Measurements from ENCODE around the gene ARID5A. TPM values are rescaled to one million over a fixed set of nuclear protein-coding genes. Genes with fewer than 3 reads are reported as not detected.
A peak's percentile ranks its signal among the peaks of the same experiment; 100 is the strongest.

Gene ARID5A
- total and polyA plus RNA-seq, 10 of the 15 experiments (the other 5 are each of a cell fraction or from before 2014, with no cell fraction given), result 0.76 to 87.1 (median 37.6) TPM

DNA sequence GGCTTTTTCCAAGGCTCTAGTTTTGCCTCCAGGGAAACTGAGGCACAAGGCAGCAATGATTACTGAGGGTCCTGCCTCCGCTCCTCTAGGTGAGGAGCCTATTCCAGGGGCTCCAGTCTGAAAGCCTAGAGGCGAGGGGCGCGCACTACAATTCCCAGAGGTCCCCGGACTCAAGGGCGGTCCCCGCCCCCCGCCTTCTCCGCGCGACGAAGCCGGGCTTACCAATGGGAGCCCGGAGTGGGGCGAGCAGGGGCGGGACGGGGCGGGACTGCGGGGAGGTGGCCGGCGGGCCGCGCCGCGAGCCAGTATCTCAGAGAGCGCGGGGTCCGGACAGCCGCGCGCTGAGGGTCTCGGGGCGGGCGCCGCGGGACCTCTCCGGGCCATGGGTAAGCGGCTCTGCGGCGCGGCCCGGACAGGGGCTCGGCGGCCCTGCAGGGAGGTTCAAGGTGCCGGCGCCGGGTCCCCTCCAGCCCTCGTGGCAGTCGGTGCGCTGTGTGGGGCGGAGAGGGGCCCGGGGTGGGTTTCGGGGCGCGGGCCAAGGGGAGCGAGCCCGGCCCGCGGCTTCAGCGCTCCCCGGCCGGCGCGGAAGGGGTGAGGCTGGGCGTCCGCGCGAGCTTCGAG is at the start of gene ARID5A (continued):
- no peak; a peak in 1 of 4 replicates for TF ChIP-seq BHLHE40 (IDR thresholded peaks at IDR 0.05; ENCODE audit: borderline replicate concordance in 1 of 2, low read depth in 2 of 2, low read length in 1 of 2)
- no peak for TF ChIP-seq YBX1 (IDR thresholded peaks at IDR 0.05)

DNA sequence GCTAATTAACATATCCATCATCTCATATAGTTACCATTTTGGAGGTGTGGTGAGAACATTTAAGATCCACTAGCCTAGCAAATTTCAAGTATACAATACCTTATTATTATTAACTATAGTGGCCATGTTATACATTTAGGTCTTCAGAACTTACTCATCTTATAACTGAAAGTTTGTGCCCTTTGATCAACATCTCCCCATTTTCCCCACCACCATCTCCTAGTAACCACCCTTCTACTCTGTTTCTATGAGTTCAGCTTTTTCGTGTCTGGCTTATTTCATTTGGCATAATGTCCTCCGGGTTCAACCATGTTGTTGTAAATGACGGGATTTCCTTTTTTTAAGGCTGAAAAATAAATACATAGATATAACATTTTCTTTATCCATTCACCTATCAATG is 47.3 kb upstream of the ARID5A start:
- no peaks in the 10 kb centered on the region for H3K36me3 ChIP-seq (ENCODE audit: control insufficient read depth in 2 of 2, insufficient read depth in 2 of 2, low read length in 1 of 2)
- H3K4me3 ChIP-seq, result no peak overlapping the region
- FAIRE-seq, result no peak
- peaks cover 25% of the 10 kb centered on the region for H3K4me1 ChIP-seq (ENCODE audit: control insufficient read depth, insufficient read depth, low read length)
- no peak for DNase-seq (ENCODE audit: low read depth, low spot score)
- peaks cover 7% of the 10 kb centered on the region for H3K79me2 ChIP-seq (ENCODE audit: control insufficient read depth, insufficient read depth, low read length)
- no peak overlapping the region for H3K9ac ChIP-seq (ENCODE audit: control insufficient read depth, insufficient read depth, low read length)
- ChIA-PET POLR2A (interaction anchor here (0.9 to 1.6 kb wide), 4 partner anchors 16 to 306 kb away, joined by 3 to 7 read pairs (median 4); partner anchors contain the start of gene NEURL3), RAD21 (ENCODE audit: unreplicated experiment) (interaction anchor here (1.0 to 1.1 kb wide), 2 partner anchors 16 to 82 kb away, joined by 5 read pairs; partner anchors contain the start of gene NEURL3), CTCF (interaction anchor here (0.8 to 2.4 kb wide), 6 partner anchors 18 to 82 kb away, joined by 3 to 11 read pairs (median 4); no protein-coding TSS in a partner anchor), SMC1A (ENCODE audit: uncharacterized antibody, unreplicated experiment) (interaction anchor here (1.2 to 3.2 kb wide), 6 partner anchors 14 to 274 kb away, joined by 3 to 13 read pairs (median 4); partner anchors contain the start of genes ARID5A and NEURL3)
- in situ Hi-C loops (cut with MboI), result no loop called here
- peaks cover 2% of the 10 kb centered on the region; the same call in 2 of the 3 replicates for H3K9me3 ChIP-seq (replicated peaks; ENCODE audit: control insufficient read depth, insufficient read depth, low read length)
- no peak overlapping the region for H3K4me2 ChIP-seq (ENCODE audit: control insufficient read depth, insufficient read depth)
- H3K27ac ChIP-seq (ENCODE audit: control insufficient read depth, insufficient read depth), result peak overlapping the region; percentile 49
- H2AFZ ChIP-seq (ENCODE audit: control insufficient read depth, low read depth, low read length), result no peak overlapping the region; the same call in 1 of the 2 replicates
- TF ChIP-seq RUNX3 (IDR thresholded peaks at IDR 0.05; ENCODE audit: low read length), result peak; percentile 50
- 0 out of 2 replicates have a peak, but pooled peaks have one; percentile 11 for TF ChIP-seq IRF4 (IDR thresholded peaks at IDR 0.05; ENCODE audit: low read depth, low read length)
- peak; percentile 36 for TF ChIP-seq JUNB (IDR thresholded peaks at IDR 0.05)
- peak; percentile 74; the same call in 1 of the 2 replicates for TF ChIP-seq TCF7 (IDR thresholded peaks at IDR 0.05; ENCODE audit: borderline replicate concordance)
- no peak for TF ChIP-seq RBBP5 (conservative IDR thresholded peaks at IDR 0.05)
- 3% methylated on average over 3 of the region's 3 CpGs for WGBS (ENCODE audit: insufficient coverage, insufficient replicate concordance, low lambda C conversion rate, missing lambda C conversion rate)
- peak; percentile 12 for ATAC-seq
- no peaks in the 10 kb centered on the region for H3K27me3 ChIP-seq (replicated peaks in 1 of 2; ENCODE audit: control insufficient read depth in 2 of 2, insufficient read depth in 2 of 2, low read length in 1 of 2)
- intact Hi-C loops (cut with micrococcal nuclease; ENCODE audit: unreplicated experiment), result loop anchor here (5.0 kb wide), 1 partner anchor 152 kb away; the partner anchor contains the start of gene NCAPH
- no TSS peak for BruUV-seq (replicated peaks)
- H4K20me1 ChIP-seq (ENCODE audit: control insufficient read depth, insufficient read depth), result no peaks in the 10 kb centered on the region

Data from GM12878 (cell line).